ENCODE measurements around the gene BORCS8.
"Not testable (repeated sequence)": the region's sequence is repeated elsewhere in the genome, so short reads cannot be mapped to it uniquely, and the experiment has no call there.

Gene BORCS8

DNA sequence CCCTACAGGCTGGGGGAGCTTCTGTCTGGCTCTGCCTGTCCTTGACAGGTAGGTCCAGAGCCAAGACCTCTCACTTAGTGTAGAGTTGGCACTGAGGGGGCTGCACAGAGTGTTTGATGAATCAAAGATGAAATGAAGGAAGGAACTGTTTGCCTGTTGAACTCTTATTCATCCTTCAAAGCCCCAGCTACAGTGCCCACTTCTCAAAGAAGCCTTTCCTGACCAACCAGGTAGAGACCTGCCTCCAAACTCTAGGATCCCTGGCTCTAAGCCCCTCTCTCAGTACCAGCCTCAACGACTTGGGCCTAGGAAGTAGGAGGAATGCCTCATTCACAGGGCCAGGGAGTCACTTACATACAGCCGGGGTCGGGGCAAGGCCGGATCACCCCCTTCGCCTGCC is 44.6 kb downstream of the BORCS8 start:
- no peak for DNase-seq

DNA sequence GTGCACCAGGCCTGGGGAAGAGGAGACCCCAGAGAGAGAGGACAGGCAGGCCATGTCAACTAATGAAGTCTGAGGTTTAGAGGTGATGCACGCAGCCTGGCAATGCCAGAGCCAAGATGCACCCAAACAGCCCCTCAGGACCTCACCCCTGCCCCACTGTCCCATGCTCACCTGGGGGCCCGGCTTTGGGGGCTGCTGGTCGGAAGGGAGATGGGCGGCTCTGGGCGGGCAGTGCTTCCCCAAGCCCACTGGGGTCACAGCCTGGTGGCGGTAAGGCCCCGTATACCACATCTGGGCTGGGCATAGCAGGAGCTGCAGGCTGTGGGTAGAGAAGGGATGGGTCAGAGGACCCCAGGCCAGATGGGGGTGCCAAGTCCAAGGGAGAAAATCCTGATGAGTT is 45.1 kb downstream of the BORCS8 start:
- DNase-seq, result no peak

- peak; percentile 91 for DNase-seq
Measured at GRCh38 chr19:19145684-19146608, 46.0 kb downstream of the BORCS8 start.

- no peak for DNase-seq
Measured at GRCh38 chr19:19145281-19145680, 46.7 kb downstream of the BORCS8 start.

- no peak for DNase-seq
Measured at GRCh38 chr19:19142347-19142746, 49.6 kb downstream of the BORCS8 start.

DNA sequence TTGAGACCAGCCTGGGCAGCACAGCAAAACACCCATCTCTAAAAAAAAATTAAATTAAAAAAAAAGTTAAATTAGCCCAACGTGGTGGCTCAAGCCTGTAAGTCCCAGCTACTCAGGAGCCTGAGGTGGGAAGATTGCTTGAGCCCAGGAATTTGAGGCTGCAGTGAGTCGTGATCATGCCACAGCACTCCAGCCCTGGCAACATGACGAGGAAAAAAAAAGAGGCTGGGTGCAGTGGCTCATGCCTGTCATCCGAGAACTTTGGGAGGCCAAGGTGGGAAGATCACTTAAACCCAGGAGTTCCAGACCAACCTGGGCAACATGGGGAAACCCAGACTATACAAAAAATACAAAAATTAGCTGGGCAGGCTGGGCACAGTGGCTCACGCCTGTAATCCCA is 51.5 kb downstream of the BORCS8 start:
- no peak for DNase-seq

DNA sequence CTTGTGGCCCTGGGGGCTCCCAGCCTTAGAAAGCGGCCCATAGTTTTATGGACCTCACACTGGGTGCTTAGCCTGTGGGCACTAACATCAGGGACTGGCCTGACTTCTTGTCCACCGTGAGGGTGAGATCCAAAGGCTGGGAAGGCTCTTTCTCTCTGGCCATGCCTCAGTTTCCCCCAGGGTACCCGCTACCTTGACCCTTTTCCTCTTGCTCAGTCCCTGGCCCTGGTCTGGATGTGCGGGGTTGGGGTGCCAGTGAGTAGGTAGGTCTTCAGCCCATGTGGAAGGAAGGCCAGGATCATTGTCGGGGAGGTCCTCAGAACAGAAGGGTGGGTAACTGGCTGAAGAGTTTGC is 52.1 kb downstream of the BORCS8 start:
- no peak for DNase-seq

DNA sequence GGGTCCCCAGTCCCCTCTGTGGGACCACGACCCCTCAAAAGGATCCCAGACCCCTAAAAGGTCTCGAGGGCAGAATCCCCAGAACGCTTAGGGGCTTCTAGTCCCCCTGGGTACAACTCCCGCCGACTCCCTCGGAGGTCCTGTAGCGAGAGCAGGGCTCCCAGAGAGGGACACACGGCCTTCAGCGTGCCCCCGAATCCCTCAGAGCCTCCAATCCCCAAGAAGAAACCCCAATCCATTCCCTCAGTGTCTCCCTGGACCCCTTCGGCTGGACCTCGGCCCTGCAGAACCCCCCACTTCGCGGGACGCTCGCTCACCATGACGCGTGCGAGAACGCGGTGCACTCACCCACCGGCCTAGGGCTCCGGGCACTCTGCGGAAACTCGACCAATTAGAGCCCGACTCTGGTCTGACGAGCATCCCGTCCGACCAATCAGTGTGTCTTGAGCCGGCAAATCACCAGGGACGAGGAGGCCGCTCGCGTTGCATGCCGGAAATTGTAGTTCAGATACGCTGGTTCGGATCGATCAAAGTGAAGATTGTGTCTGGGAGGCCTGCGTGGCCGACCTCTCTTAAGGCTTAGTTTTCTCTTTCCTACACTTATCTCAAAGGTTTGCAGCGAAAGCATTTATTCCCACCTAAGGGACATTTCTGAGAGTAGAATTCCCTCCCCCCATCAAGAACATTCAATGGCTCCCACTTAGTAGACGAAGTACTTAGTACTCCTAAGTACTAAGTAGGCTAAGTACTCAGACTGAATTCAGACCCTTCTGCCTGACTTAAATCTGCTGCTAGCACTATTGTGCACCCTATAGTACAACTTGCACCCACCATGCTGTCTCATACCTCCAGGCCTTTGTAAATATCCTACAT is 53.6 kb downstream of the BORCS8 start, which contains the start of gene TMEM161A:
Gene TMEM161A (minus strand): TSS at position 370 of the 873 bp plus-strand sequence. CDS start 50 bp downstream, at position 320.
- DNase-seq, result peak; percentile 99

GRCh38 chr19:19137556-19138108 is 54.3 kb downstream of the BORCS8 start:
- DNase-seq, result no peak

- not testable (repeated sequence) for DNase-seq
Measured at GRCh38 chr19:19135713-19136112, 56.2 kb downstream of the BORCS8 start.

DNA sequence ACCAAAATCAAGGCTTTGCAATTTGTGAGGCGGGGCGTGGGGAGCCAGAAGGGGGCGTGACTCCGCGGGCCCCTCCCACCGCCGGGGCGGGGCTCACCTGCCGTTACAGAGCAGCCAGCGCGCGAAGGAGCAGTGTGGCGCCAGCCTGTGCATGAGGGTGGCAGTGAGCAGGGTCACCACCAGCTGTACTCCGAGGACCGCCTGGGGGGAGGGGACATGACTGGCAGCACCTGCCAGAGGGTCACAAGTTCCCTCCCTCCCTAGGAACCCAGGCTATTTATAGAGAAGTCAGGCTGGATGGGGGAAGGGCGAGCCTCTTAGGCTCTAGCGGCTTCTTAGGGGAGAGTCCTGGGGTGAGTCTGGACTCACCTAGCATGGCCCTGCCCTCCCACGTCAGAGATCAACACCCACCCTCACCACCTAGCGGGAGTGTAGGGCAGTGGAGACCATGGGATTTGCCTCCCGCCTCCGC is 57.2 kb downstream of the BORCS8 start:
- DNase-seq, result no peak

DNA sequence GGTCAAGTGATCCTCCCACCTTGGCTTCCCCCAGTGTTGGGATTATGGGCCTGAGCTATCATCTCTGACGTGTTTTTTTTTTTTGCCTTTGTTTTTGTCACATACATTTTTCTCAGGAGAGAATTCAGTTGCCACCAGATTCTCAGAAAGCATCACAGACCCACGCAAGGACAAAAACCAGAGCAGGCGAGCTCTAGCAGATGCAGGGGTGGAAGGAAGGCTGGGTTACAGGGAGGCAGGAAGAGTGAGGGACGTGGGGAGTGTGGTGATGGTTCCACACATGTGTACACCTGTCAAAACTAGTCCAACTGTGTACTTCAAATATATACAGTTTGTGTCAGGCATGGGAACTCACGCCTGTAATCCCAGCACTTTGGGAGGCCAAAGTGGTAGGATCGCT is 58.0 kb downstream of the BORCS8 start:
- no peak for DNase-seq

GRCh38 chr19:19132912-19133311 is 59.0 kb downstream of the BORCS8 start:
- no peak for DNase-seq

- no peak for DNase-seq
Measured at GRCh38 chr19:19131989-19132388, 60.0 kb downstream of the BORCS8 start.
